Esophagus mucosa (tissue), 1 donor: ENCODE data around the gene GOLGA1. TPM values are rescaled to one million over a fixed set of nuclear protein-coding genes. Genes with fewer than 3 reads are reported as not detected.
"Not testable (repeated sequence)": the region's sequence is repeated elsewhere in the genome, so short reads cannot be mapped to it uniquely, and the experiment has no call there.

Source experiments
- ATAC-seq: fragments of 200-7000 bp; cut with Tn5 transposase; one replicate; pipeline ENCODE4 v1.9.1; 2020
- total RNA-seq: library from RNA; stranded (reverse); gene quantifications from one replicate; pipeline ENCODE4 v1.2.4, GENCODE V29; 2023
- donor health status: DM: yes; HTN: yes; CAD: no.

Gene GOLGA1
- total RNA-seq, 1 donor from 2014 or later, result 17.6 TPM

DNA sequence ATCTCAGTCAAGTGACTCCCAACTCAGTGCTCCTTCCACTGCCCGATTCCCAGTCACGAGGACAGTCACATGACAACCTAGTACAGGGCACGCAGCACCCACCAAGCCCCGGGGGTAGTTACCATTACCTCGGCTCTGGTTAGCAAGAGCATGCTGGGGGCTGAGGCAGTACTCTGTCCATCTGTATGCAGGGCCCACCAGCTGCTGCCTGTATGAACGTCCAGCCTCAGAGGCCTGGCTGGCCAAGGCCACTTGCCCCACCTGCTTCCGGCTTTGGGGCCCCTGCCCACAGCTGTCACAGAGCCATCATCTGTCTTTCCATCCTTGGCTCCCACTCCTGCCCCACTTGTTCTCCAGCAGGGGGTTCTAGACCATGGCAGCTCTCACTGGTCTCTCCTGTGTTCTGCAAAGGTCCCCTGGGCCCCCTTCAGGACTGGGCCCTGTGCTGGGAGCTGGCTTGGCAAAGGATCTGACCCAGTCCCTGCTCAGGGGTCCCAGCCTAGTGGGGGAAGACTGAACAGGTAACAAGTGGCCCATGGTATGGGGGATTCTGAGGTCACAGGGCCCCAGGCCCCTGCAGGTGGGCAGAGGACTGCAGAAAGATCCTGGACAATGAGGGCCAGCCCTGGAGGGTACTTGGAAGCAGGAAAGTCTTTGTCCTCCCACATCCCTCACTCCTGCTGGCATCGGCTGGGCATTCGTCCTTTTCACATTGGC lies 82.4 kb downstream of the GOLGA1 start:
- no peak for ATAC-seq

DNA sequence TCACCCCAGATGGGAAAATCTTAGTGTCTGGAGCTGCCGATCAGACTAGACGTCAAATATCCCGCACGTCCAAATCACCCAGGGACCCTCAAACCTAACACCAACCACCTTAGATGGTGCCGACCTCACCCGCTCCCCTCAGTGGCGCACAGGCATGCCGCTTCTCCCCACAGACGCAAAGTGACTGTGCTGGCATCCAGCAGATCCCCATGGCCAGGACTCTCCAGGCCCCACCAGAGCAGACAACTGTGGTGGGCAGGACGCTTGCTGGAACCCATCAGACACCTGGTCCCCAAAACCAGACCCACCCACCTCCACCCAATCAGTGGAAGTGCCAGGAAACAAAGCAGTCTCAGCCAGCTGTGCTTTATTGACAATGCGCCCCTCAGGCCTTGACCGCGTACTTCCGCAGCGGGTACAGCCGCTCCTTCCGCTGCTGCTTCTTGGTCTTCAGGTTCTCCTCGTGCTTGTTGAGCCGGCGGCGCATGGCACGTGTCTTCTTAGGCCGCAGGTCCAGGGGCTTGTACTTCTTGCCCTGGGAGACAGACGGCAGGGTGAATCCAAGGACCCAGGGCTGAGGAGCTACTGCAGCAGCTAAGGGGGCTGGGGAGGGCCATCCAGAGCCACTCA lies 83.2 kb downstream of the GOLGA1 start:
- no peak for ATAC-seq

DNA sequence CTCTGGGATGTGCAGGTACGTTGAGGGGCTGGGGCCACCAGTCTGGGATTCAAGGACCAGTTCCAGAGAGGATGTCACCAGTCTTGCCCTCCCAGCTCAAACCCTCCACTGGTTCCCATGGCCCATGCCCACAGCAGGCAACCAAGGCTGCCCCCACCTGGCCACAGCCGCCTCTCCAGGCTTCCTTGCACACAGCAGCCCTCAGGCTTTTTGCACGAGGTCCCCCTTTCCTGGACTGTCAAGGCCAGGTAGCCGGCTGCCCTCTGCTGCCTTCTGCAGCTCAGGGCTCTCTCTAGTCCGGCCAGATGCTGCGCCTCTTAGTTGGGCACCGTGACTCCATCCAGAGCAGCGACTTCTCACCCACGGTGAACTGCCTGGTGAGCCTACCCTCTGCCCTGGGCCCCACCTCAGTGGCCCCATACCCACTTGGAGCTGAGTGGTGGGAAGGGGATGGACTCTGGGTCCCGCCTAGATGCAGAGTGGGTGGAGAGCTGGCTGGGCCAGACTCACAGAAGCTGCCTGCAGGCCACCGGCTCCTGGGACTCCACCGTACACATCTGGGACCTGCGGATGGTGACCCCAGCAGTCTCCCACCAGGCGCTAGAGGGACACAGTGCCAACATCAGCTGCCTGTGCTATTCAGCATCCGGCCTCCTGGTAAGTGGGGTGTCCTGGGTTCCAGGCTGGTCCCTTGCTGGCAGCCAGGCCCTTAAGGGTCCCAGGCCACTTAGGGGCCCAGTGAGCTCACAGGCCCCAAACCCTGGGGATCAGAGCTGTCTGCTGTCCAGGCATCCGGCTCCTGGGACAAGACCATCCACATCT lies 84.7 kb downstream of the GOLGA1 start:
- peak; percentile 7 for ATAC-seq

DNA sequence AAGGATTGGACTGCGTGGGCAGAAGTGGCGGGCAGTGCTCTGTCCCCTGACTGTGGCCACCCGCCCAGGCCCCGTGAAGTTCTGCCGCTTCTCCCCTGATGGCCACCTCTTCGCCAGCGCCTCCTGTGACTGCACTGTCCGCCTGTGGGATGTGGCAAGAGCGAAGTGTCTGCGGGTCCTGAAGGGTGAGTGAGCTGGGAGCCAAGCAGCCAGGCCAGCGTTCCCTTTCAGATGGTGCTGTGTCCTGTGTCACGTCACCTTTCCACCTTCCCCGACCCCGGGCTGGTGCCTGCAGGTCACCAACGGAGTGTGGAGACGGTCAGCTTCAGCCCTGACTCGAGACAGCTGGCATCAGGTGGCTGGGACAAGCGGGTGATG lies 85.3 kb downstream of the GOLGA1 start:
- no peak for ATAC-seq

DNA sequence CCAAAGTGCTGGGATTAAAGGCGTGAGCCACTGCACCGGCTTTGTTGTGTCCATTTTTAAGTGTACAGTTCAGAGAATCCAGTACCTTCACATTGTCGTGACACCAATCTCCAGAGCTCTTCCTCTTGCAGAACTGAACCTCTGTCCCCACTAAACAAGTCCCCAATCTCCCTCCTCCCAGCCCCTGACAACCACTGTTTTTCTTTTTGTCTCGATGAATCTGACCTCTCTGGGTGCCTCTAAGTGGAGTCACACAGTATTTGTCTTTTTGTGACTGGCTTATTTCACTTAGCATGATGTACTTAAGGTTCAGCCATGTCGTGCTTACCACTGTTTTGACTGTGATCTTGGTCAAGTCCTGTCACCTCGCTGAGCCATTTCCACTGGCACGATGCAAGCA lies 86.1 kb downstream of the GOLGA1 start:
- ATAC-seq, result no peak

DNA sequence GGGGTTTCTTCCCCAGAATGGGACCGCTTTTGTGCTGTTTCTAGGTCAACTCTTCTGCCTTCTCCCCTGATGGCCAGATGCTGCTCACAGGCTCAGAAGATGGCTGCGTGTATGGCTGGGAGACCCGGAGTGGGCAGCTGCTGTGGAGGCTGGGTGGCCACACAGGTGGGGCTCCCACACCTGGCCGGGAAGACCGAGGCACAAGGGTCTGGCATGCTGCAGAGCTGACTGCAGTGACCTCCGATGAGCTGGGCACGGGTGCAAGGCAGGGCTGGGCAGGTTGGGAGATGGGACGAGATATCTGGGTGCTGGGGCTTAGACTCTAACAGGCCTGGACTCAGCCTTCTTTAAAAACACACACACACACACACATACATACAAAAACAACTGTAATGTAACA lies 86.7 kb downstream of the GOLGA1 start:
- no peak for ATAC-seq

DNA sequence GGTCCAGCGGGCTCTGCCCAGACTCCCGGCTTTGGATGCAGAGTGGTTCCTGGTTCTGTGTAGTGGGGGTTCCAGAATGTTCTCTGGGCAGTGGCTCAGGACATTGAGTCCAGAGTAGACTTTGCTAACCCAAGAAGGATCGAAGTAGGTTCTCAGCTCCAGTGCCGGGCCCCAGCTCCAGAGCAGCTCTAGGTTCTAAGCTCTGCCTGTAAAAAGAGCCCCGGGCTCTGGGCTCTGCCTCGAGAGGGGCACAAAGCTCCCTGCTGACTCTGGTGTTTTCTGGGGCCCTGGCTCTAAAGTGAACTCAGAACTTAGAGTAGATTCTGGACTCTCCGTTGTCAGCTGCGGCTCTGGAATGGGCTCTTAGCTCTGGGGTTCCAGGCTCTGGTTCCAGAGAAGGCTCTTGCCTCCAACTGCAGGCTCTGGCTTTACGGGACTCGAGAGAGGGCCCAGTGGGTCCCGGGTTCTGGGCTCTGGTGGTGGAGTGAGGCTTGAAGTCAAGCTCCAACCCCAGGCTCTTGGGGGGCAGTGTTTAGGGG lies 87.2 kb downstream of the GOLGA1 start:
- ATAC-seq, result no peak

DNA sequence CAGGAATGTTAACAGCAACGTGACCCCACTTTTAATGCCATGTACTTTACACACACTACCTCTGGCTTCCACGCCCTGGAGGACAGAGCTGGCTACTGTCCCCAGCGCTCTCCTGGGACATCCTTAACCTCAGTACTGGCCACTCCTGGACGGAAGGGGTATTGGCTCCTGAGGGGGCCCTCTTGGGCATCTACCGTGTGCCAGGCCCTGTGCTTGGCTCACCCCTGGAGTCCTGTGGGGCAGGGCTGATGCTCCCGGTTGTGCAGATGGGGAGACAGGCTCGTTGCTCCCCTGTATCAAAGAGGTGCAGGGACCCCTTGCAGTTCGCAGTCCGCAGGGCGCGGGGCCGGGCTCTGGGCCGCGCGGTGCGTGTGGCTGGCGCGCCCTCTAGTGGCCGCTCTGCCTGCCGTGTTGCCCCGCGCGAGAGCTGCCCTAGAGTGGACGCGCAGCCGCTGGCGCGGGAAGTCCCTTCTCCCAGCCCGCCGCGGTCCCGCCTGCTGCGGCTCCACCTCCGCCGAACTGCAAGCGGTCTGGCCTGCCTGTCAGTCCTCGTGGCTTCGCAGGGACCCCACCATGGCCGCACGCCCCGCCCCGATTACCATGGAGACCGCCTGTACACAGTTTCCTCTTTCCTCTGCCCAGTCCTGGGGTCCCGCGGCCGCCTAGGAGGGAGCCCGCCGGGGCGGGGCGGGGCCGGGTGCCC lies 87.9 kb downstream of the GOLGA1 start, which contains the start of gene WDR38:
Gene WDR38, plus strand, starts transcription at position 632 of the 703 bp plus-strand sequence. CDS start 72 bp downstream, outside the sequence.
- peak; percentile 74 for ATAC-seq

DNA sequence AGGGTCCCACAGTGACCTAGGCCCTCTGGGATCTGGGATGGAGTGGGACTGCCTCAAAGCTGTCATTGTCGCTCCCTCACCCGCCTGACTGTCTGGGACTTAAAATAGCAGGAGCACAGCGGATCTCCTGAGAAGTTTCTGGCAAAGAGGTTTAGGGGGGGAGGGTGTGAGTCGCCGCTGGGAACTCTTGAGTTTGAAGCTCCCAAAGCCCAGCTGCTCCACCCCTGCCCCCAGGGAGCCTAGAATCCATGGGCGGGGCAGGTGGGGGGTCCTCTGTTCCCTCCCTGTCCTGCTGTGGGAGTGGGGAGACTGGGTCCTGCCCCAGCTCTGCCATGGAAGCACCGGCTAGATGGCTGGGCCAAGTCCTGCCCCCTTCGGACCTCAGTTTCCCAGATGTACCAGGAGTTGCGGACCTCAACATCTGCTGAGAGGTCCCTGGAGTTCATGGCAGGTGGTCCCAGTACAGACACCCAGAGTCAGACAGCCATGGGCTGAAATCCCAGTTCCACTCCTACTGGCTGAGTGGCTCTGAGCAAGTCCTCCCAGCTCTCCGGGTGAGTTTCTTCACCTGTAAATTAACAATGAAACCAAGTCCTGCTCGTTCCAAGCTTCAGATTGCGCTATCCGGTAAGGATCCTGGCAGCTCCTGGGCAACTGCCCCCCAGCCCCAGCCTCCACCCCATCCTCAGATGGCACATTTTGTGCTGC lies 88.6 kb downstream of the GOLGA1 start:
- no peak for ATAC-seq

DNA sequence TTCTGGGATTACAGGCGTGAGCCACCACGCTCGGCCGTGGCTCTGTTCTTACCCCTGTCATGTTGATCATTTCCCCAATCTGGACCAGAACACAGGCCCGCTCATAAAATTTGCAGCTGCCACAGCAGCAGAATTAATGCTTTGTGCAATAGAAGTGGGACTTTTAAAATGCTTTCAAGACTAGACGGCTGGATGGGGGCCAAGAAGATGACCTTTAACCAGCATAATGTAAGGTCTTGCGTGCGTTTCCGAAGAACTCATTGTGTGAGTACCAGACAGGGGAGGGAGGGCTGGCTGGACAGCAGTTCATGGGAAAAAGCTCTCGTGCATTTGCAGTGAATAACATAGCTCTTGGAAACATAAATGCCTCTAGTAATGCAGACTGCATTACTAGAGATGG lies 91.1 kb downstream of the GOLGA1 start:
- ATAC-seq, result no peak

DNA sequence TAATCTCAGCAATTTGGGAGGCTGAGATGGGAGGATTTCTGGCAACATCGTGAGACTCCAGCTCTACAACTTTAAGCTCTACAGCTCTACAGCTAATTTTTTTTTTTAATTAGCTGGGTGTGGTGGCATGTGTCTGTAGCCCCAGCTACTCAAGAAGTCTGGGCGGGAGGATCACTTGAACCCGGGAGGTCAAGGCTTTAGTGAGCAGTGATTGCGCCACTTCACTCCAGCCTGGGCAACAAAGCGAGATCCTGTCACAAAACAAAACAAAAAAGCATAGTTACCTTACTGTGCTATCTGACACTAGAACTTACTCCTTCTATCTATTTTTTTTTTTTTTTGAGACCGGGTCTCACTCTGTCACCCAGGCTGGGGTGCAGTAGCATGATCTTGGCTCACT lies 93.9 kb downstream of the GOLGA1 start:
- ATAC-seq, result no peak

DNA sequence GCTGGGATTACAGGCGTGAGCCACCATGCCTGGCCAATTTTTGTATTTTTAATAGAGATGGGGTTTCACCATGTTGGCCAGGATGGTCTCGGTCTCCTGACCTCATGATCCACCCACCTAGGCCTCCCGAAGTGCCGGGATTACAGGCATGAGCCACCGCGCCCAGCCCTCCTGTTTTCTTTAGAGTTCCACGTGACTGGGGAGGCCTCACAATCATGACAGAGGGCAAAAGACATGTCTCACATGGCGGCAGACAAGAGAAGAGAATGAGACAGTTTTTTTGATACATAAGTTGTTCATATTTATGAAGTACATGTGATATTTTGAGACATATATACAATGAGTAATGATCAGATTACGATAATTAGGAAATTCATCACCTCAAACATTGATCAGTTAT lies 94.4 kb downstream of the GOLGA1 start:
- ATAC-seq, result not testable (repeated sequence)

DNA sequence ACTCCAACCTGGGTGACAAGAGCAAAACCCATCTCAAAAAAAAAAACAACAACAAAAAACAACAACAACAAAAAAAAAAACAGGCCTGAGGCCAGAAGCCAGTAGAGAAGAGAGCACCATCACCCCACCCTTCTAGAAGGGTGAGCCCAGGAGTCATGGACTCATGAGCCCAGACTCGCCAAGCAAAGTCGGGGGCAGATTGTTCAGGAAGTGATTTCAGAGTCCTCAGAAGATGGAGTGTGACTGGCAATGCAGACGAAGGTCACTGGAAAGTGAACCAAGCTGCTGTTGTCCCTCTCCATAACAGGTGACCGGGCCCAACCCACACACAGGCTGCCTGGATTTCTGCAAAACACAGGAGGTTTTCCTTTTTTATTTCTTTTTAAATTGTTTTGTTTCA lies 96.6 kb downstream of the GOLGA1 start:
- ATAC-seq, result peak; percentile 31

DNA sequence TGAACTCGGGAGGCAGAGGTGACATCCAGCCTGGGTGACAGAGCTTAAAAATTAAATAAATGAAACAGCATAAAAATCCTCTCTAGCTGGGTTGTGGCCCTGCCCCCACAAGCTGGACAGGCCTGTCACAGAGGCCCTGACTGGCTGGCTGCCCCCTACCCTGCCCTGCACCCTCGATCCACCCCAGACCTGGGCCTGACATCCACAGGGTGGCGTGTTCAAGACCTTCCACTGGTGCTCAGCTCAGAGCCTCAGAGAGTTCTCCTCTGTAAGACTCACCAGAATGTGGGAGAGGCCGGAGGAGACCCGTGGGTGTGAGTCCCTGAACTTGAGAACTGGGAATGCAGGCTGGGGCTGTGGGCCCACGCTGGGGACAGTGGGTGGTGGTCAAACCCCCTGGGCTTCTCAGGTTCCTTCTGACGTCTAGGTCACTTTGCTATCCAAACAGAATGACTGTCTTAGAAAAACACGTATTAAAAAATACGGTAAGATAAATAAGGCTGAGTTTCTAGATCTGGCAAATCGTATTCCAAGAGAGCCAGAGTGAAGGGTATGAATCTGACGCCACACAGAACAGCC lies 97.3 kb downstream of the GOLGA1 start:
- ATAC-seq, result peak; percentile 15

DNA sequence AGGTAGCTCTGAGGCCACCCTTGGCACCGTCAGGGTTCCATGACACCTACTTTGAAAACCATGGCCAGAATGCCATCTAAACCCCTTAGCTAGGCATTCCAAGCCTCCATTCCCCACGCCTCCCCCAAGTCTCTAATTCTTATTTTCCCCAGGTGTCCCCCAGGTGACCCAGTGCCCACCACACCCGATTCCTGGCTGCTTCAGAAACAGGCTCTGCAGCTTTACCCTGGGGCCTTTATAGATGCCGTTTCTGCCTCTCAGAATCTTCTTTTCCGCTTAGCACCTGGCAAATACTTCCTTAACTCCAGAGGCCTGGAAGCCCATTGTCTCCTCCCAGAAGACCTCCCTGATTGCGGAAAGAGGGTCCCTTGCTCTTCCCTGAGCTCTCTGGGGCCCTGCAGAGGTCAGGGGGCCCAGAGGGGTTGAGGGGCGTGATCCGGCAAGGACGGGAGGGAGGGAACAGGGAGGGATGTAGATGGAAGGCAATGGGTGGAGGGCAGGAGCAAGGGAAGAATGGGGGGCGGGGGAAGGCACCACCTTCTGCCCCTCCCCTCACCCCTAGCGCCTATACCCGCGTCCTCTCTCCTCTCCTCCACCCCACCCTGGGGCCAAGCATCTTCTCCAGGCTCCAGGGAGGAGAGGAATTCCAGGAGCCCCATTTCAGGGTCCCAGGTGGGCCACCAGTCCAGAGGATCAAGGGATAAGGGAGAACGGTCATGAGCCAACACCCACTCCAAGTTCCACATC lies 99.6 kb downstream of the GOLGA1 start:
- ATAC-seq, result peak; percentile 27

DNA sequence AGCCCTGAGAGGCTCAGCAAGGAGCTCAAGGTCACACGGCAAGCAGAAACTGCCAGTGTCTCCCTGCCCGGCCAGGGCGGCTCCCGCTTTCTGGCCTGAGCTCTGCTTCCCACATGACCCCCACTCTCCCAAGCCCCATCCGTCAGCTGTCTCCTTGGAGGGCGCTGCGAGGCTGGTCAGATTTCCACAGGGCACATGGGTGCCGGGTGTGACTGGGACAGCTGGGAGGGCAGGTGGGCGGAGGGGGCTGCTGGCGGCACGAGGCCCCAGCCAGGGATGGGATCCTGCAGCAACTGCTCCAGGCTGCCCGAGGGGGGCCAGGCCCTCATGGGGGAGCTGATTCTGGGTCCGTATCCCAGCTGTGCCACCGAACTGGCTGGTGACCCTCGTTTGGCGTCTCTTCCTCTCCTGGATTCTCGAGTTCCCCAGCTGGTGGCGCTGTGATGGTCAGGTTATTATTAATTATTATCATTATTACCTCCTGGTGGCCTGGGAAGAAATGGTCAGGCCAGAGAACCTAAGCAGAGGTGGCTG lies 100.5 kb downstream of the GOLGA1 start:
- no peak for ATAC-seq

DNA sequence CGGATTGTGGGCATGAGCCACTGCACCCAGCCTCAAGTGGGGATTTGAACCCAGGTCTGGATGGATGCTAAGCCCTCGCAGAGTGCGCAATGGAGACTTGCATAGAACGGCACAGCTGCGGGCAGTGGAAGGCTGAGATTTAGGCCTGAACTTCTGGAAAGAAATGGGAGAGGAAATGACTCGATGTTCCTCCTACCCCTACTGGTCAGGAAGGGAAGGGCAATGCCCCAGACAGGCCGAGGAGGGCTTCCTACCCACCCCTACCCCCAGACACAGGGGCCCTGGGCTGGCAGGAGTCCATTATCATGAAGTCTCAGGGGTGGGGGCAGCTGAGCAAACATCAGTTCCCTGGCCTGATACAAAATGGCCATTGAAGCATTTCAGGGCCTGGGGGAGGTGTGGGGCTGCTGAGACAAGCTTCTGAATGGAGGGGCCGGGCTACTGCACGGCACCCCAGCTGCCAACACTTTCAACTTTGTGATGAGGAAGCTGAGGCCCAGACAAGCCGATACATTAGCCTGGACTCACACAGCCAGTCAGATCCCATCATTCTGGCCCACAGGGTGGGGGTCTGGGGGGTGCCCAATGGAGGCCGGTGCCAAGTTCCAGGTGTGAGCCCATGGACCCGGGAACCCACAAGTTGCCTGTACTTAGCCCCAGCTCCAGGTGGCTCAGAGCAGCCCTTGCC lies 101.1 kb downstream of the GOLGA1 start:
- peak; percentile 15 for ATAC-seq

DNA sequence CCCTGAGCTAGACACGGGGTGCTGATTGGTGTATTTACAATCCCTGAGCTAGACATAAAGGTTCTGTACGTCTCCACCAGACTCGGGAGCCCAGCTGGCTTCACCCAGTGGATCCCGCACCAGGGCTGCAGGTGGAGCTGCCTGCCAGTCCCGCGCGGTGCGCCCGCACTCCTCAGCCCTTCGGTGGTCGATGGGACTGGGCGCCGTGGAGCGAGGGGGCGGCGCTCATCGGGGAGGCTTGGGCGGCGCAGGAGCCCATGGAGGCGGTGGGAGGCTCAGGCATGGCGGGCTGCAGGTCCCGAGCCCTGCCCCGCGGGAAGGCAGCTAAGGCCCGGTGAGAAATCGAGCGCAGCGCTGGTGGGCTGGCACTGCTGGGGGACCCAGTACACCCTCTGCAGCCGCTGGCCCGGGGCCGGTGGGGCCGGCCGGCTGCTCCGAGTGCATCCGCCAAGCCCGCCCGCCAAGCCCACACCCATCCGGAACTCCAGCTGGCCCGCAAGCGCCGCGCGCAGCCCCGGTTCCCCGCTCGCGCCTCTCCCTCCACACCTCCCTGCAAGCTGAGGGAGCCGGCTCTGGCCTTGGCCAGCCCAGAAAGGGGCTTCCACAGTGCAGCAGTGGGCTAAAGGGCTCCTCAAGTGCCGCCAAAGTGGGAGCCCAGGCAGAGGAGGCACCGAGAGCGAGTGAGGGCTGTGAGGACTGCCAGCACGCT lies 102.2 kb downstream of the GOLGA1 start:
- not testable (repeated sequence) for ATAC-seq

DNA sequence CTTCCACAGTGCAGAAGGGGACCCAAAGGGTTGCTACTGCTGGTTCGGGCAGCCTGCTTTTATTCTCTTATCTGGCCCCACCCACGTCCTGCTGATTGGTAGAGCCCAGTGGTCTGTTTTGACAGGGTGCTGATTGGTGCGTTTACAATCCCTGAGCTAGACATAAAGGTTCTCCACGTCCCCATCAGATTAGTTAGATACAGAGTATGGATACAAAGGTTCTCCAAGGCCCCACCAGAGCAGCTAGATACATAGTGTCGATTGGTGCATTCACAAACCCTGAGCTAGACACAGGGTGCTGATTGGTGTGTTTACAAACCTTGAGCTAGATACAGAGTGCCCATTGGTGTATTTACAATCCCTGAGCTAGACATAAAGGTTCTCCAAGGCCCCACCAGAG lies 102.8 kb downstream of the GOLGA1 start:
- not testable (repeated sequence) for ATAC-seq
